IMR-90 (cell line): Measurements from ENCODE around the gene TOP2B. TPM values are rescaled to one million over a fixed set of nuclear protein-coding genes. Genes with fewer than 3 reads are reported as not detected.

Experiments
- ATAC-seq: fragments of 200-7000 bp; cut with Tn5 transposase; 2 replicates; pipeline ENCODE4 v1.9.1; 2020; ENCODE audit warnings: low read depth, mild to moderate bottlenecking, moderate library complexity
- BruUV-seq: library from RNA; stranded (reverse); fragments of 400-500 nt; replicated peaks from 2 replicates; lab custom pipeline; 2021; lab: Mats Ljungman, UMichigan
- CTCF ChIA-PET: fragments of 300-600 bp; formaldehyde crosslinking; extraction: SDS; loops from one replicate; lab custom pipeline; 2021; ENCODE audit warnings: antibody characterized with exemption; lab: Yijun Ruan, JAX
- POLR2A ChIA-PET: fragments of 300-600 bp; sonication (Branson Sonifier 250); formaldehyde crosslinking; loops from one replicate; lab custom pipeline; 2022; ENCODE audit warnings: antibody characterized with exemption; ENCODE audit not compliant: unreplicated experiment; lab: Charles Lee
- DNase-seq: peaks from one replicate; pipeline ENCODE4 v3.0.0; 2013
- H2AFZ ChIP-seq: replicated peaks from 2 replicates; pipeline ENCODE3; 2013; ENCODE audit warnings: low read length, mild to moderate bottlenecking; ENCODE audit not compliant: poor library complexity
- H2AK5ac ChIP-seq: 2 replicates; pipeline ENCODE4 v1.6.1; 2013; ENCODE audit warnings: low read depth, low read length, inconsistent platforms
- H2AK9ac ChIP-seq: replicated peaks from 2 replicates; pipeline ENCODE3; 2013; ENCODE audit warnings: mild to moderate bottlenecking, low read depth, low read length, moderate library complexity; ENCODE audit not compliant: poor library complexity
- H2BK120ac ChIP-seq: 2 replicates; pipeline ENCODE4 v1.6.1; 2013; ENCODE audit warnings: low read depth, low read length, inconsistent platforms
- H2BK15ac ChIP-seq: 3 replicates; pipeline ENCODE4 v1.6.1; 2013; ENCODE audit warnings: low read depth, low read length, inconsistent platforms
- H2BK20ac ChIP-seq: 2 replicates; pipeline ENCODE4 v1.6.1; 2013; ENCODE audit warnings: low read depth, mild to moderate bottlenecking, inconsistent platforms, low read length, moderate library complexity
- H2BK5ac ChIP-seq: 2 replicates; pipeline ENCODE4 v1.6.1; 2013; ENCODE audit warnings: mild to moderate bottlenecking, low read depth, low read length, inconsistent platforms; ENCODE audit not compliant: poor library complexity, severe bottlenecking
- H3K14ac ChIP-seq: replicated peaks from 2 replicates; pipeline ENCODE4 v1.6.1; 2013; ENCODE audit warnings: low read depth, low read length, inconsistent platforms
- H3K18ac ChIP-seq: 2 replicates; pipeline ENCODE4 v1.6.1; 2013; ENCODE audit warnings: low read depth, low read length, control low read depth
- H3K23ac ChIP-seq: 2 replicates; pipeline ENCODE4 v1.6.1; 2013; ENCODE audit warnings: low read depth, low read length, inconsistent platforms
- H3K27ac ChIP-seq: 2 replicates; pipeline ENCODE4 v1.5.1; 2013; ENCODE audit warnings: mild to moderate bottlenecking, control low read depth, low read length; ENCODE audit not compliant: insufficient read depth
- H3K27me3 ChIP-seq: 2 replicates; pipeline ENCODE4 v1.6.1; 2013; ENCODE audit warnings: low read length; ENCODE audit not compliant: control insufficient read depth, insufficient read depth
- H3K36me3 ChIP-seq: 2 replicates; pipeline ENCODE4 v1.6.1; 2013; ENCODE audit warnings: low read length, mixed read lengths; ENCODE audit not compliant: control insufficient read depth, insufficient read depth
- H3K4ac ChIP-seq: 2 replicates; pipeline ENCODE4 v1.6.1; 2013; ENCODE audit warnings: low read depth, low read length, inconsistent platforms
- H3K4me1 ChIP-seq: 2 replicates; pipeline ENCODE4 v1.6.1; 2013; ENCODE audit warnings: low read length, mixed read lengths; ENCODE audit not compliant: control insufficient read depth, insufficient read depth
- H3K4me2 ChIP-seq: 2 replicates; pipeline ENCODE4 v1.6.1; 2013; ENCODE audit warnings: low read depth, mild to moderate bottlenecking, control low read depth, low read length, moderate library complexity
- H3K4me3 ChIP-seq: 2 replicates; pipeline ENCODE4 v1.5.1; 2013; ENCODE audit warnings: low read depth, mild to moderate bottlenecking, control low read depth, low read length, moderate library complexity; ENCODE audit not compliant: insufficient read depth
- H3K56ac ChIP-seq: 2 replicates; pipeline ENCODE4 v1.6.1; 2013; ENCODE audit warnings: low read length, inconsistent platforms; ENCODE audit not compliant: insufficient read depth; ENCODE audit errors: extremely low read depth
- H3K79me1 ChIP-seq, 2 experiments: 2 replicates each; pipeline ENCODE4 v1.6.1; 2013; ENCODE audit warnings: low read length in 2 of 2, inconsistent platforms in 1 of 2, low read depth in 1 of 2
- H3K9ac ChIP-seq: 2 replicates; pipeline ENCODE4 v1.6.1; 2013; ENCODE audit warnings: low read depth, low read length, control low read depth
- H3K9me1 ChIP-seq: 2 replicates; pipeline ENCODE4 v1.6.1; 2013; ENCODE audit warnings: low read length, inconsistent platforms; ENCODE audit not compliant: insufficient read depth
- H3K9me3 ChIP-seq: 2 replicates; pipeline ENCODE4 v1.6.1; 2013; ENCODE audit warnings: low read length; ENCODE audit not compliant: control insufficient read depth, insufficient read depth
- H4K20me1 ChIP-seq: 2 replicates; pipeline ENCODE4 v1.6.1; 2013; ENCODE audit warnings: low read length, inconsistent platforms; ENCODE audit not compliant: insufficient read depth
- H4K5ac ChIP-seq: 2 replicates; pipeline ENCODE4 v1.6.1; 2013; ENCODE audit warnings: mild to moderate bottlenecking, low read depth, low read length, control low read depth
- H4K8ac ChIP-seq, 2 experiments: 2 replicates each; pipeline ENCODE4 v1.6.1; 2013; ENCODE audit warnings: low read depth in 2 of 2, low read length in 2 of 2, control low read depth in 1 of 2, inconsistent platforms in 1 of 2
- H4K91ac ChIP-seq: 2 replicates; pipeline ENCODE4 v1.6.1; 2013; ENCODE audit warnings: low read depth, low read length, inconsistent platforms; ENCODE audit not compliant: insufficient read depth
- MAZ ChIP-seq: IDR thresholded peaks from 2 replicates; pipeline ENCODE4 v1.6.1; 2012; ENCODE audit warnings: low read depth, mild to moderate bottlenecking, low read length, improper control_type of control experiment, moderate library complexity, borderline replicate concordance
- MXI1 ChIP-seq: IDR thresholded peaks from 2 replicates; pipeline ENCODE4 v1.6.1; 2012; ENCODE audit warnings: low read depth, mild to moderate bottlenecking, low read length, moderate library complexity, borderline replicate concordance
- POLR2A ChIP-seq: IDR thresholded peaks from 2 replicates; pipeline ENCODE4 v1.6.1; 2012; ENCODE audit warnings: mild to moderate bottlenecking, low read depth, low read length
- RAD21 ChIP-seq: IDR thresholded peaks from 2 replicates; pipeline ENCODE4 v1.6.1; 2012; ENCODE audit warnings: low read length, improper control_type of control experiment
- RCOR1 ChIP-seq: IDR thresholded peaks from 2 replicates; pipeline ENCODE4 v1.6.1; 2012; ENCODE audit warnings: mild to moderate bottlenecking, low read length, improper control_type of control experiment; ENCODE audit not compliant: insufficient replicate concordance
- RFX5 ChIP-seq: IDR thresholded peaks from 2 replicates; pipeline ENCODE4 v1.8.0; 2012; ENCODE audit warnings: low read depth, mild to moderate bottlenecking, low read length, moderate library complexity
- SMC3 ChIP-seq: fragments of 150-350 bp; IDR thresholded peaks from 2 replicates; pipeline ENCODE4 v1.6.1; 2016; ENCODE audit warnings: low read depth, mild to moderate bottlenecking, antibody characterized with exemption, low read length, moderate library complexity
- WGBS, 2 experiments: methylation state at CpG; one replicate each; pipeline versions ENCODE4 v1.1.5 to v1.1.7; 2013; ENCODE audit warnings: missing lambda C conversion rate in 2 of 2; ENCODE audit not compliant: insufficient read length in 1 of 2; ENCODE audit errors: extremely low coverage in 2 of 2; 5-methylcytosine and 5-hydroxymethylcytosine counted together
- dilution Hi-C: fragments of 300-500 bp; cut with HindIII; formaldehyde crosslinking; loops from one replicate; pipeline ENCODE4 v1.14.3; 2018; ENCODE audit warnings: low sequenced_read_pairs; ENCODE audit not compliant: unreplicated experiment
- in situ Hi-C: fragments of 300-500 bp; cut with MboI; formaldehyde crosslinking; loops from 3 replicates; pipeline ENCODE4 v1.14.3; 2019; ENCODE audit warnings: low sequenced_read_pairs, inconsistent platforms, mixed read lengths
- intact Hi-C: fragments of 100-400 bp; cut with micrococcal nuclease; formaldehyde crosslinking; loops from 2 replicates; pipeline ENCODE4 v1.10.0; 2022
- polyA plus RNA-seq, 3 experiments: library from polyadenylated mRNA; depleted of rRNA; stranded (reverse); fragments of >200 nt; gene quantifications; 2 replicates each; pipeline ENCODE4 v1.2.3, GENCODE V29; 2012; ENCODE audit warnings: low replicate concordance in 1 of 3
- total RNA-seq: library from RNA; depleted of rRNA; stranded (reverse); fragments of >200 nt; gene quantifications from 2 replicates; pipeline ENCODE4 v1.2.3, GENCODE V29; 2012
- TF ChIP-seq, protein P1 (sequence below): conservative IDR thresholded peaks from 2 replicates; pipeline ENCODE4 v1.5.1; 2012; ENCODE audit warnings: mild to moderate bottlenecking, low read depth, low read length, improper control_type of control experiment

TOP2B gene
- total and polyA plus RNA-seq, 2 of the 4 experiments (the other 2 are of a cell fraction): 45.5 to 53.4 TPM

GRCh38 chr3:25584011-25584789, 80.5 kb downstream of the TOP2B start:
- in situ Hi-C loops: loop anchor here (10.0 to 25.0 kb wide), 2 partner anchors 619 to 1322 kb away; no protein-coding TSS in a partner anchor

More at GRCh38 chr3:25584011-25584789, 80.5 kb downstream of the TOP2B start:
- no peak overlapping the region for H2AFZ ChIP-seq
- no peak overlapping the region for H4K8ac ChIP-seq
- TF ChIP-seq MAZ: no peak
- no peak for TF ChIP-seq MXI1
- no peak for TF ChIP-seq SMC3
- no peak for TF ChIP-seq POLR2A
- TF ChIP-seq RAD21: no peak
- TF ChIP-seq RFX5: no peak
- no peak for TF ChIP-seq RCOR1
- TF ChIP-seq, protein P1, sequence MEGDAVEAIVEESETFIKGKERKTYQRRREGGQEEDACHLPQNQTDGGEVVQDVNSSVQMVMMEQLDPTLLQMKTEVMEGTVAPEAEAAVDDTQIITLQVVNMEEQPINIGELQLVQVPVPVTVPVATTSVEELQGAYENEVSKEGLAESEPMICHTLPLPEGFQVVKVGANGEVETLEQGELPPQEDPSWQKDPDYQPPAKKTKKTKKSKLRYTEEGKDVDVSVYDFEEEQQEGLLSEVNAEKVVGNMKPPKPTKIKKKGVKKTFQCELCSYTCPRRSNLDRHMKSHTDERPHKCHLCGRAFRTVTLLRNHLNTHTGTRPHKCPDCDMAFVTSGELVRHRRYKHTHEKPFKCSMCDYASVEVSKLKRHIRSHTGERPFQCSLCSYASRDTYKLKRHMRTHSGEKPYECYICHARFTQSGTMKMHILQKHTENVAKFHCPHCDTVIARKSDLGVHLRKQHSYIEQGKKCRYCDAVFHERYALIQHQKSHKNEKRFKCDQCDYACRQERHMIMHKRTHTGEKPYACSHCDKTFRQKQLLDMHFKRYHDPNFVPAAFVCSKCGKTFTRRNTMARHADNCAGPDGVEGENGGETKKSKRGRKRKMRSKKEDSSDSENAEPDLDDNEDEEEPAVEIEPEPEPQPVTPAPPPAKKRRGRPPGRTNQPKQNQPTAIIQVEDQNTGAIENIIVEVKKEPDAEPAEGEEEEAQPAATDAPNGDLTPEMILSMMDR: no peak
- no peak overlapping the region for H3K18ac ChIP-seq
- 0 out of 3 replicates have a peak overlapping the region, but pooled peaks have one; percentile 46 for H2BK15ac ChIP-seq
- no peak overlapping the region for H3K27ac ChIP-seq
- H3K4me2 ChIP-seq: no peak overlapping the region
- H3K4me3 ChIP-seq: no peak overlapping the region
- no peak overlapping the region for H3K23ac ChIP-seq
- ATAC-seq (no peak), DNase-seq (no peak)
- H3K56ac ChIP-seq: no peak overlapping the region
- H3K14ac ChIP-seq: no peak overlapping the region
- no peak overlapping the region for H3K9ac ChIP-seq
- no peak overlapping the region for H2BK20ac ChIP-seq
- no peaks in the 10 kb centered on the region for H4K20me1 ChIP-seq
- H4K5ac ChIP-seq: no peak overlapping the region
- H3K9me3 ChIP-seq: no peaks in the 10 kb centered on the region
- H2AK9ac ChIP-seq: no peak overlapping the region
- H3K79me1 ChIP-seq: no peaks in the 10 kb centered on the region
- H2BK120ac ChIP-seq: 0 out of 2 replicates have a peak overlapping the region, but pooled peaks have one; percentile 29
- H3K9me1 ChIP-seq: peaks cover 14% of the 10 kb centered on the region
- POLR2A ChIA-PET: no interaction called here
- H4K91ac ChIP-seq: no peak overlapping the region
- CTCF ChIA-PET: interaction anchor here (0.5 kb wide), 1 partner anchor 1690 kb away, joined by 5 read pairs; no protein-coding TSS in a partner anchor
- BruUV-seq: no TSS peak
- no peak overlapping the region for H2BK5ac ChIP-seq
- intact Hi-C loops (no loop called here), dilution Hi-C loops (no loop called here)
- no peak overlapping the region; the same call in 1 of the 2 replicates for H2AK5ac ChIP-seq
- no peaks in the 10 kb centered on the region for H3K36me3 ChIP-seq
- peak overlapping the region; percentile 20; the same call in 1 of the 2 replicates for H3K4ac ChIP-seq
- 93% methylated on average over 8 of the region's 17 CpGs; no CpG with 5 or more reads in 1 of the 2 experiments for WGBS, 2 experiments
- H3K27me3 ChIP-seq: no peaks in the 10 kb centered on the region
- H3K4me1 ChIP-seq: peaks cover 6% of the 10 kb centered on the region; the same call in 1 of the 2 replicates
